Activated CD4-positive, alpha-beta T cell treated with anti-CD3 and anti-CD28 coated beads for 4 hours (primary cell): ENCODE measurements around the gene CAVIN1.
"Not testable (repeated sequence)": the region's sequence is repeated elsewhere in the genome, so short reads cannot be mapped to it uniquely, and the experiment has no call there.

Source experiments
- DNase-seq, 2 donors: peaks; one replicate each; pipeline ENCODE4 v3.0.0-alpha.2; 2020

Gene CAVIN1

GRCh38 chr17:42429726-42430447 lies 6.8 kb upstream of the CAVIN1 start:
- no peak for DNase-seq

GRCh38 chr17:42428141-42428944 lies 5.3 kb upstream of the CAVIN1 start:
- peak; percentile 36 to 50 for DNase-seq

GRCh38 chr17:42424991-42425610 lies 2.0 kb upstream of the CAVIN1 start:
- no peak for DNase-seq

- DNase-seq = no peak
Measured at GRCh38 chr17:42423766-42424165, 710 bp upstream of the CAVIN1 start.

- peak; percentile 20 for DNase-seq
Measured at GRCh38 chr17:42422412-42422957, 571 bp downstream of the CAVIN1 start.

- peak; percentile 14 to 26 for DNase-seq
Measured at GRCh38 chr17:42421507-42422338, 1.3 kb downstream of the CAVIN1 start.

GRCh38 chr17:42421136-42421506 lies 1.9 kb downstream of the CAVIN1 start:
- DNase-seq = no peak

GRCh38 chr17:42417981-42418380 lies 5.1 kb downstream of the CAVIN1 start:
- DNase-seq = not testable (repeated sequence)

GRCh38 chr17:42414704-42415409 lies 8.2 kb downstream of the CAVIN1 start:
- peak; percentile 62 to 63 for DNase-seq

- no peak for DNase-seq
Measured at GRCh38 chr17:42413464-42414040, 9.5 kb downstream of the CAVIN1 start.

GRCh38 chr17:42411905-42412679 lies 11.0 kb downstream of the CAVIN1 start:
- no peak for DNase-seq

GRCh38 chr17:42411361-42411760 lies 11.7 kb downstream of the CAVIN1 start:
- DNase-seq = no peak

GRCh38 chr17:42410319-42410685 lies 12.8 kb downstream of the CAVIN1 start:
- DNase-seq = no peak

- DNase-seq = no peak
Measured at GRCh38 chr17:42409523-42410318, 13.3 kb downstream of the CAVIN1 start.

GRCh38 chr17:42408061-42408460 lies 15.0 kb downstream of the CAVIN1 start:
- DNase-seq = no peak

- peak; percentile 62 to 63 for DNase-seq
Measured at GRCh38 chr17:42407289-42407836, 15.7 kb downstream of the CAVIN1 start.

- DNase-seq = no peak
Measured at GRCh38 chr17:42406615-42407288, 16.3 kb downstream of the CAVIN1 start.

- peak; percentile 77 to 90 for DNase-seq
Measured at GRCh38 chr17:42405963-42406495, 17.0 kb downstream of the CAVIN1 start.

- DNase-seq = no peak
Measured at GRCh38 chr17:42405076-42405475, 18.0 kb downstream of the CAVIN1 start.
